Left colon (tissue), 2 donors: ENCODE results near the gene PLCH1. TPM values are rescaled to one million over a fixed set of nuclear protein-coding genes. Genes with fewer than 3 reads are reported as not detected.

Experiments used
- ATAC-seq: fragments of 200-7000 bp; cut with Tn5 transposase; one replicate; pipeline ENCODE4 v1.9.1; 2020; ENCODE audit warnings: mild to moderate bottlenecking, moderate library complexity
- DNase-seq, 2 donors: peaks; one replicate each; pipeline ENCODE4 v3.0.0-alpha.2; 2020
- intact Hi-C, 2 donors: fragments of 100-400 bp; cut with DNase I in 1 of 2; cut with micrococcal nuclease in 1 of 2; formaldehyde crosslinking; loops; one replicate each; pipeline versions ENCODE4 v1.11.2 to v1.14.0; 2022; cut with DNase I, micrococcal nuclease
- long read RNA-seq: library from polyadenylated mRNA; unstranded; transcript quantifications from one replicate; pipeline ENCODE4 v2.0.0, GENCODE V29; 2021
- total RNA-seq, 2 donors: library from RNA; stranded (reverse); fragmentation: NEBNext Ultra II Directional; extraction: Animal tissue kit (Norgen Biotek cat#: 25700); gene quantifications; one replicate each; pipeline ENCODE4 v1.2.1, GENCODE V29; 2021
- donor health status: DM: no; HTN: no; CAD: no.
- donor health status: DM: yes; HTN: yes; CAD: no.

PLCH1 gene
- total RNA-seq: 1 to 10 TPM; 7.1 to 8.5 TPM
- long read RNA-seq, partial matches to known transcripts: 3 of 6 reads
- long read RNA-seq, other reads (novel, unspliced or antisense): 3 of 6 reads

DNA sequence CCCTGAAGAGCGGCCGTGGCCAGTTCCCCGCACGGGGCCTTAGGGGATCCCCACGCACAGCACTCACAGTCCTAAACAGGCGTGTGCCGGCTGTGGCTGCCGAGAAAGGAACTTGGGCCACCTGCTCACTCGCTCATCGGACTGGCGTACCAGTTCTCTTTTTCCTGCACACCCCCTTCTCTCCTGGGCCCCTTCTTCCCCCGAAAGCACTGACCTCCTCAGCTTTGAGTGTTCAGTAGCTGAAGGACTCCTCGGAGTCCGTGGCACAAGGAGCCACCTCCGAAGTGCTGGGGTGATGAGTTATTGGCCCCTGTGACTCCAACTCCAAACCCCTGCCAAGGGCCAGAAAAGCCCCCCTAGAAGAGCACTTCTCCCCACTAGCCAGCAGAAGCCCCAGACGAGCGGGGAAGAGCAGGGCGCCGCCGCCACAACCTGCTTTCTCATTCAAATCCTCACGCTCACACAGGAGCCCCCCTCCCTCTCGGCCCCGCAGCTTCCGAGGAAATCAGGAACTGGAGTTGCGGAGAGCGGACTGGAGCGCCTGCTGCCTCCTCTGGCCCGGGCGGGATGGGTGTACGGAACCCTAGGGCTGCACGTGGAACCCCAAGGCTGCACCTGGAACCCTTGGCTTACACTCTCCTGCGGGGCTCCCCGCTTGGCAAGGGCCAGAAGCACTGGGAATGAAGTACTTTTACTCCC is at the start of gene PLCH1:
TSS of gene PLCH1 (minus strand) at position 446 of the 699 bp plus-strand sequence. CDS start 40,847 bp downstream, outside the sequence.
- intact Hi-C loops: no loop called here
- DNase-seq (peak; percentile 80 to 84), ATAC-seq (peak; percentile 86)

DNA sequence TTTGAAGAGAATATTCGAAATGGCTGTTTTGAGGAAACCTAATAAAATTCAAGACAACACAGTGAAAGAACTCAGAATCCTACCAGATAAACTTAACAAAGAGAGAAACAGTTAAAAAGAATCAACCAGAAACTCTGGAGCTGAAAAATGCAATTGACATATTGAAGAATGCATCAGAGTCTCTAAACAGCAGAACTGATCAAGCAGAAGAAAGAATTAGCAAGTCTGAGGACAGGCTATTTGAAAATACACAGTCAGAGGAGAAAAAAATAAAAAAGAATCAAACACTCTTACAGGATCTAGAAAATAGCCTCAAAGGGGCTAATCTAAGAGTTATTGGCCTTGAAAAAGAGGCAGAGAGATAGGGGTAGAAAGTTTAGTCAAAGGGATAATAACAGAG is 47.7 kb upstream of the PLCH1 start:
- intact Hi-C loops: no loop called here
- no peak for DNase-seq
- no peak for ATAC-seq

- ATAC-seq (no peak), DNase-seq (no peak)
- intact Hi-C loops: no loop called here
Observed at GRCh38 chr3:155791190-155791589, 46.3 kb upstream of the PLCH1 start.

DNA sequence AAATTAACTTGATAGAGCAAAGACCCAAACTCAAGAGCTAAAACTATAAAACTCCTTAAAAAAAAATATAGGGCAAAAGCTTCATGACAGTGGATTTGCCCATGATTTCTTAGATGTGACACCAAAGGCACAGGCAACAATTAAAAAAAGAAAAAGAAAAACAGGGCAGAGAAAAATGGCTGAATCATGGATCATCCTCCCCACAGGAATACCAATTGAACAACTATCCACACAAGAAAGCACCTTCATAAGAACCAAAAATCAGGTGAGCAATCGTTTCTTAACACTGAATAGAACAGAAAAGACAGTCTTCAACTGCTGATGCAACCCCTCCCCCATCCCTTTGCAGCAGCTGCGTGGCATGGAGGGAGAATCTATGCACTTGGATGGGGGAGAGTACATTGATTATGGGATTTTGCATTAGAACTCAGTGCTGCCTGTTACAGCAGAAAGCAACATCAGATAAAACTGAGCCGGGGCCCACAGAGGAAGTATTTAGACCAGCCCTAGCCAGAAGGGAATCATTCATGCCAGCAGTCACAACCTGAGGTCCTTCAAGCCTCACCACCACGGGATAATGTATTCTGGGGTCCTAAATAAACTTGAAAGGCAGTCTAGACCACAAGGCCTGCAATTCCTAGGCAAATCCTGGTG is 45.5 kb upstream of the PLCH1 start:
- ATAC-seq (no peak), DNase-seq (no peak)
- intact Hi-C loops: no loop called here

- DNase-seq (no peak), ATAC-seq (no peak)
- intact Hi-C loops: no loop called here
Observed at GRCh38 chr3:155785662-155786295, 40.9 kb upstream of the PLCH1 start.

- no peak for ATAC-seq
- intact Hi-C loops: no loop called here
- DNase-seq: no peak
Observed at GRCh38 chr3:155782390-155782953, 37.6 kb upstream of the PLCH1 start.

DNA sequence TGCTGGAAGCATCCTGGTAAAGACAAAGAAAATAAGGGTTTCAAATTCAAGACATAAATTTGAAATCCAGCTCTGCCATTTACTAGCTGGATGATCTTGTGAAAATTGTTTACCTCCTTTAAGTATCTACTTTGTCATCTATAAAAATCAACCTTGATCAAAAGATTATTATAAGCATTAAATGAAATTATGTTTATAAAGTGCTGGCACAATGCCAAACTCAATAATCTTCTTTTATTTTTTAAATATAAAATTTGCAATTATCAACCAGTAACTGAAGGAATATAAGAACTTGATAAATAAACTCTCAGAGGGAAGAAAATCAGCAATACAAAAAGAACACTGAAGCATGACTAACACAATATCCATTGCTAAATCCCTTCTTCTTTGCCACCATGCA is 35.4 kb upstream of the PLCH1 start:
- intact Hi-C loops: no loop called here

GRCh38 chr3:155778462-155778861 is 33.6 kb upstream of the PLCH1 start:
- intact Hi-C loops: no loop called here
- ATAC-seq: no peak

More for the DNA sequence above, 35.4 kb upstream of the PLCH1 start:
- DNase-seq: no peak
- no peak for ATAC-seq

DNA sequence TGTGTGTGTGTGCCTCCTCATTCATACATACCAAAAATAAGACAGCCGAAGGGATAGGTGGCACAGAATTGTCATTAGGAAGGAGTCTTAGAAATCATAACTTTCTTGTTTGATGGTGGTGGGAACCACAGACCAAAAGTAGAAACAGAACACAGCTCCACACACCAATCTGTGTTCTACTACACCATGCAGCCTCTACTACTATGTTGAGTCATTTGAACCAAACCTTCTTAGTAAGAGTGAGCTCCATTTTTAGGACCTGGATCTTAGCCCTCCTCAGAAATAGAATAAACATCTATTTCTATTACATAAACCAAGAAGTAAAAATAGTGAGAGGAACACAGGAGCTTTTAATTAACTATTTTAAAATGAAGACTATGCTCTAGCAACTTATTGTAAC is 27.9 kb upstream of the PLCH1 start:
- ATAC-seq (no peak), DNase-seq (no peak)
- intact Hi-C loops: no loop called here

More at GRCh38 chr3:155778462-155778861, 33.6 kb upstream of the PLCH1 start:
- no peak for DNase-seq

GRCh38 chr3:155771126-155771525 is 26.3 kb upstream of the PLCH1 start:
- no peak for DNase-seq
- intact Hi-C loops: no loop called here
- ATAC-seq: no peak

DNA sequence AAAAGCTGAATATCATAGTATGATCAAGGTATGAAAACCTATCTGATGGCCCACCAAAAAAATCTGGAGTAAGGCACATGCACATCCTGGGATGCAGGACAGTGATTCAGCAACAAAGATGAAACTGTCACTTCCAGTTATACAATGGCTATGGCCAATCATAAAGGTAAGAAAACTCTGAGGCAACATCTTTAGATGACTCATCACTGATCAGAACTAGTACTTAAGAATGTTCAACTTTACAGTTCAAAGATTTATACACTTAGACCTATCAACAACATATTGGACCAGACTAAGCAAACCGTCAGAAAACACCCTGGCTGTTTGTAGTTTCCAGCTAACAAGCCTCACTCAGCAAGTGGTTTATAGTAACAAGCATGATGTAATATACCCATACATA is 21.3 kb upstream of the PLCH1 start:
- ATAC-seq (no peak), DNase-seq (no peak)
- intact Hi-C loops: no loop called here

GRCh38 chr3:155763870-155764463 is 19.1 kb upstream of the PLCH1 start:
- ATAC-seq: no peak
- intact Hi-C loops: no loop called here
- DNase-seq: no peak

DNA sequence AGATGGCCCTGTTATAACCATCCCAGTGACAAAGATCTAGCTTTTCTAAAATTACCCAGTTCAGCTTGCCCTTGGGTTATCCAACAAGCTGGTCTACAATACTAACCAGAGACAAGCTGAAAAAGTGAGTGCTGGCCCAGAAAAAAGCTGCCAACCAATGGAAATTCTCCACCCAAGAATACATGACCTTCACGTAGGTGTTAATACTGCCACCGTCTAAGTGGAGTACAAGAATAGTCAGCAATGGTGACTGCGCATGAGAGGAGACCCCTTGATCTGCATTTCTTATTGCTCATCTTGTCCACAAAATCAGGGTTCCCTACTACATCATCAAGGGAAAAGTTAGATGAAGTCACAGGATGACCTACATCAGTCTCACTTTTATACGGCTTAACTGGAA is 15.8 kb upstream of the PLCH1 start:
- intact Hi-C loops: no loop called here
- no peak for ATAC-seq
- DNase-seq: no peak

- no peak for ATAC-seq
- DNase-seq: no peak
- intact Hi-C loops: no loop called here
Observed at GRCh38 chr3:155757577-155757976, 12.7 kb upstream of the PLCH1 start.

DNA sequence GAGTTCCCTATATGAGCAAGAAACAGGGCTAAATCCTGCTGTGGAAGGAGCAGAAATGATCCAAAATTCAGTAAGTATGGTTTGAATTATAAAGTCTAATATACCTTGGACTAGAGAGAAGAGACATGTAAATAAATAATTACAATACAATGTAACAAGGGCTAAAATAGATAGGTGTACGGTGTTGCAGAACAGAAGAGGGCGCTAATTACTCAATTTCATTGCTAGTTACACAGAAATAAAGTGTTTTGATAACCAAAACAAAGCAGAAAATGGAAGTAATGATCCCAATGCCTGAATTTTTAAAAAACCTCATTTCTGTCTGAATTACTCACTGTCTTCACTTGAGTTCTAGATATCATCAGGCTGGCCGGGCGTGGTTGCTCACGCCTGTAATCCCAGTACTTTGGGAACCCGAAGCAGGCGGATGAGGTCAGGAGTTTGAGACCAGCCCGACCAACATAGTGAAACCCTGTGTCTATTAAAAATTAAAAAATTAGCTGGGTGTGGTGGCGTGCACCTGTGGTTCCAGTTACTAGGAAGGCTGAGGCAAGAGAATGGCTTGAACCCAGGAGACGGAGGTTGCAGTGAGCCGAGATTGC is 8.3 kb upstream of the PLCH1 start:
- DNase-seq (no peak), ATAC-seq (peak; percentile 64)
- intact Hi-C loops: no loop called here

- intact Hi-C loops: no loop called here
- ATAC-seq (no peak), DNase-seq (no peak)
Observed at GRCh38 chr3:155748611-155749365, 3.9 kb upstream of the PLCH1 start.

GRCh38 chr3:155747946-155748290 is 3.0 kb upstream of the PLCH1 start:
- ATAC-seq (no peak), DNase-seq (no peak)
- intact Hi-C loops: no loop called here

DNA sequence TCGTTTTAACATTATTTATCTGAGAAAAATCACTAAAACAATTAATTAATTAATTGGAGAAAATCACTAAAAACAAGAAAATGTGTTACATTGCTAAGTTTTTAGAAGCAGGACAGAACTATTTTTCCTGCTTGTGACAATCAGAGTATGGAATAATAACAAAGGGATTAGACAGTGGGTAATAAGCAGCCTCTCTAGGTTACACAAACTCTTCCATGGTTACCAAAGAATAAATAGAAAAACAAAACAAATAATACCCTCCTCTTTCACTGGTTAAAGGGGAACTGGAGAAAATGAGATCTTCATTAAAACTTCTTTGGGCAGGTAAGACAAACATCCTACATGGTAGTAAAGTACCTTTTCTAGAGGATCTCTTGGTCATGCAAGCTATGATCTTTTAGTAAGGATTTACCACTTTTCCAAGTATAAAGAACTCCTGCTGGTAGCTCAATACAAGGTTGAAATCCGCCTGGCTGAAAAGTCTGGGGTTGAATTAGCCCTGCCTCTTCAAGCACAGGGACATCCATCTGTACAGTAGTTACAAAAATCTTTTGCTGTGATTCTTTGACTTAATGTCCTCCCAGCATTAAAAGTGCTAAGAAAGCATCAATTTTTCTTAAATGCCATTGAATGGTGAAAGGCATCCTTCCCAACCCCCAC is 2.5 kb upstream of the PLCH1 start:
- DNase-seq: no peak
- no peak for ATAC-seq
- intact Hi-C loops: no loop called here
